ENCODE results near the gene TTI1.
A peak's percentile ranks its signal among the peaks of the same experiment; 100 is the strongest.

Gene TTI1

GRCh38 chr20:37958856-37959520, 74.3 kb downstream of the TTI1 start:
- no peak for DNase-seq

GRCh38 chr20:37956107-37956585, 77.1 kb downstream of the TTI1 start:
- DNase-seq = peak; percentile 30

- peak; percentile 25 for DNase-seq
Observed at GRCh38 chr20:37955511-37955910, 77.7 kb downstream of the TTI1 start.

GRCh38 chr20:37954626-37955025, 78.6 kb downstream of the TTI1 start:
- peak; percentile 81 for DNase-seq

- DNase-seq = no peak
Observed at GRCh38 chr20:37954190-37954589, 79.1 kb downstream of the TTI1 start.

GRCh38 chr20:37948956-37949355, 84.3 kb downstream of the TTI1 start:
- no peak for DNase-seq

GRCh38 chr20:37947943-37948342, 85.3 kb downstream of the TTI1 start:
- DNase-seq = no peak

- DNase-seq = no peak
Observed at GRCh38 chr20:37946946-37947345, 86.3 kb downstream of the TTI1 start.

GRCh38 chr20:37945091-37945547, 88.1 kb downstream of the TTI1 start:
- peak; percentile 75 for DNase-seq

- DNase-seq = no peak
Observed at GRCh38 chr20:37944456-37944981, 88.7 kb downstream of the TTI1 start.

- DNase-seq = no peak
Observed at GRCh38 chr20:37943501-37944455, 89.5 kb downstream of the TTI1 start.

GRCh38 chr20:37943033-37943432, 90.2 kb downstream of the TTI1 start:
- DNase-seq = no peak

- no peak for DNase-seq
Observed at GRCh38 chr20:37941992-37942391, 91.3 kb downstream of the TTI1 start.

GRCh38 chr20:37941332-37941731, 91.9 kb downstream of the TTI1 start:
- DNase-seq = peak; percentile 36

GRCh38 chr20:37940858-37941257, 92.4 kb downstream of the TTI1 start:
- DNase-seq = peak; percentile 64

GRCh38 chr20:37939701-37940560, 93.3 kb downstream of the TTI1 start:
- DNase-seq = peak; percentile 87

- DNase-seq = no peak
Observed at GRCh38 chr20:37938954-37939353, 94.3 kb downstream of the TTI1 start.

- no peak for DNase-seq
Observed at GRCh38 chr20:37938181-37938750, 95.0 kb downstream of the TTI1 start.

- DNase-seq = no peak
Observed at GRCh38 chr20:37937686-37938085, 95.6 kb downstream of the TTI1 start.

- DNase-seq = no peak
Observed at GRCh38 chr20:37936451-37936850, 96.8 kb downstream of the TTI1 start.

GRCh38 chr20:37936041-37936440, 97.2 kb downstream of the TTI1 start:
- no peak for DNase-seq

- peak; percentile 87 for DNase-seq
Observed at GRCh38 chr20:37935435-37935834, 97.8 kb downstream of the TTI1 start.

Measured in NCI-H82 (cell line).